ENCODE results near the gene GLI3. TPM values are rescaled to one million over a fixed set of nuclear protein-coding genes. Genes with fewer than 3 reads are reported as not detected.
A peak's percentile ranks its signal among the peaks of the same experiment; 100 is the strongest.

Gene GLI3
- total and polyA plus RNA-seq, 2 donors from 2014 or later: 0.92 to 11.1 TPM

- TF ChIP-seq CTCF (IDR thresholded peaks at IDR 0.05; ENCODE audit: borderline replicate concordance, extremely low read depth, insufficient read depth): no peak
- no peaks in the 10 kb centered on the region for H3K27me3 ChIP-seq (ENCODE audit: control insufficient read depth, insufficient read depth, low read length)
Observed at GRCh38 chr7:42236266-42236975, 588 bp downstream of the GLI3 start.

DNA sequence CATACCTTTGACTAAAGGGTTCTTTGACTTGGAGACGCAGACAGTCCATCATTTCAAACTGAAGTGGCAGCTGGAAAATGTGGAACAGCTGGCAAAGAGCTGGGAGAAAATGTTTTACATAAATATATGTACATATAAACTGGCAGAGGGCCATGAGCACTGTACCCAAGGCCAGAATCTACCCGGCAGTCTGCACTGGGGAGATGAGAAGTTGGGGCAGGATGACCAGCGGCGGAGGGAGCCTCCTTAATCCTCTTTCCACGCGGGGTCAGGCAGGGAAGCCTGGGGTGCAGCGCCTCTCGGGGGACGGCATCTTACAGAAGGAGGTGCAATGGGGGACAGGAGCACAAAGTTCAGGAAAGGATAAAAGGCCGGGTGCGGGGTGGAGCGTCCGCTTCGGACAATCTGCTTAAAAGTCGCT lies 1.3 kb downstream of the GLI3 start:
- H3K9ac ChIP-seq (ENCODE audit: low read length in 3 of 3): peak overlapping the region in 2 of 3 donors; percentile 55 to 84
- H3K36me3 ChIP-seq (ENCODE audit: control insufficient read depth in 2 of 3, insufficient read depth in 3 of 3, low read length in 3 of 3): no peaks in the 10 kb centered on the region
- peak overlapping the region; percentile 71 to 83 (median 78) for H3K4me3 ChIP-seq (ENCODE audit: low read length in 3 of 3)
- peaks cover 0 to 4% (median 3%) of the 10 kb centered on the region in 3 donors for H3K4me1 ChIP-seq (ENCODE audit: control insufficient read depth in 2 of 3, insufficient read depth in 2 of 3, low read depth in 1 of 3, low read length in 3 of 3)
- no peaks in the 10 kb centered on the region for H3K27me3 ChIP-seq (ENCODE audit: control insufficient read depth, insufficient read depth, low read length)
- FAIRE-seq (no peak), DNase-seq (peak in 4 of 5 donors; percentile 36 to 68 (median 50))
- H3K27ac ChIP-seq (ENCODE audit: low read depth in 2 of 2, low read length in 2 of 2): no peak overlapping the region
- intact Hi-C loops (cut with DNase I): no loop called here
- TF ChIP-seq CTCF (IDR thresholded peaks at IDR 0.05; ENCODE audit: borderline replicate concordance, extremely low read depth, insufficient read depth): no peak
- H3K9me3 ChIP-seq (ENCODE audit: control insufficient read depth in 2 of 3, insufficient read depth in 1 of 3, low read length in 3 of 3): no peaks in the 10 kb centered on the region

More at GRCh38 chr7:42236266-42236975, 588 bp downstream of the GLI3 start:
- Histone ChIP-seq H3K36me3 (ENCODE audit: control insufficient read depth in 2 of 3, insufficient read depth in 3 of 3, low read length in 3 of 3) (no peaks in the 10 kb centered on the region), H3K4me3 (ENCODE audit: low read length in 3 of 3) (peak overlapping the region; percentile 71 to 83 (median 78)), H3K4me1 (ENCODE audit: control insufficient read depth in 2 of 3, insufficient read depth in 2 of 3, low read depth in 1 of 3, low read length in 3 of 3) (peaks cover 0 to 4% (median 3%) of the 10 kb centered on the region in 3 donors), H3K9ac (ENCODE audit: low read length in 3 of 3) (peak overlapping the region; percentile 22 to 84 (median 55)), H3K27ac (ENCODE audit: low read depth in 2 of 2, low read length in 2 of 2) (peak overlapping the region; percentile 35 to 67), H3K9me3 (ENCODE audit: control insufficient read depth in 2 of 3, insufficient read depth in 1 of 3, low read length in 3 of 3) (no peaks in the 10 kb centered on the region)
- peak; percentile 74 to 90 (median 84) for DNase-seq
- FAIRE-seq: no peak
- intact Hi-C loops (cut with DNase I): no loop called here

DNA sequence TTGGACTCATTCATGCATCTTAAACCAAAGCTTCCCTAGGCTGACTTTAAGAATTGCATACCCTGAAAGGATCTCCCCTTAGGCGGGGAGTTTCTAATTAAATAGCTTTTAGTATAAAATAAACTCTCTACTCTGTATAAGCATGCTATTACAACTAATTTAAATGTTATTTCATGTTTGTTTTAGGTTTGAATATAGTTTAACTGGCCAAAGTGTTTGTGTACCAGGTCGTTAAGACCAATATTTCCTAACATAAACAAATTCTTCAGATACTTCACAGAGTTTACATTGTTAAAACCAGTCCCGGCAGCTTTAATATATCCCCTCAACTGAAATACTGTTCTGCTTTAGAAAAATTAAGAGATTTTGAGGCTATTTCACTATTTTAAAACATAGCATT lies 2.3 kb downstream of the GLI3 start:
- Histone ChIP-seq H3K27me3 (ENCODE audit: control insufficient read depth, insufficient read depth, low read length) (no peaks in the 10 kb centered on the region), H3K9me3 (ENCODE audit: control insufficient read depth in 2 of 3, insufficient read depth in 1 of 3, low read length in 3 of 3) (no peaks in the 10 kb centered on the region), H3K4me1 (ENCODE audit: control insufficient read depth in 2 of 3, insufficient read depth in 2 of 3, low read depth in 1 of 3, low read length in 3 of 3) (peaks cover 0 to 4% (median 3%) of the 10 kb centered on the region in 3 donors), H3K4me3 (ENCODE audit: low read length in 3 of 3) (no peak overlapping the region), H3K27ac (ENCODE audit: low read depth in 2 of 2, low read length in 2 of 2) (no peak overlapping the region), H3K36me3 (ENCODE audit: control insufficient read depth in 2 of 3, insufficient read depth in 3 of 3, low read length in 3 of 3) (no peaks in the 10 kb centered on the region), H3K9ac (ENCODE audit: low read length in 3 of 3) (no peak overlapping the region)
- TF ChIP-seq CTCF (IDR thresholded peaks at IDR 0.05; ENCODE audit: borderline replicate concordance, extremely low read depth, insufficient read depth): no peak
- FAIRE-seq (no peak), DNase-seq (no peak)
- intact Hi-C loops (cut with DNase I): no loop called here

Data from kidney (tissue), 14 donors.